GM21447 (cell line): ENCODE measurements around the gene CRAMP1.
"Not testable (repeated sequence)": the region's sequence is repeated elsewhere in the genome, so short reads cannot be mapped to it uniquely, and the experiment has no call there.

Experiments
- ATAC-seq: cut with Tn5 transposase; IDR thresholded peaks from one replicate; pipeline ENCODE4 v1.9.1; 2021; ENCODE audit not compliant: unreplicated experiment

CRAMP1 gene

DNA sequence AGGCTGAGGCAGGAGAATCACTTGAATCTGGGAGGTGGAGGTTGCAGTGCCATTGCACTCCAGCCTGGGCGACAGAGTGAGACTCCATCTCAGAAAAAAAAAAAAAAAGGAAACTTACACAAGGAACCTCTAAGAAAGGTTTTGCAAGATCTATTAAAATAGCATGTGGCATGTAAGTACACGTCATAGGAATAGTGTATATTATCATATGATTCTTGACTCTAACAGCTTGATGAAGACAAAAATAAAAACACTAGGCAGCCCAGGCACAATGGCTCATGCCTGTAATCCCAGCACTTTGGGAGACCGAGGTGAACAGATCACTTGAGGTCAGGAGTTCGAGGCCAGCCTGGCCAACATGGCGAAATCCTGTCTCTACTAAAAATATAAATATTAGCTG is 16.6 kb upstream of the CRAMP1 start:
- ATAC-seq = not testable (repeated sequence)

DNA sequence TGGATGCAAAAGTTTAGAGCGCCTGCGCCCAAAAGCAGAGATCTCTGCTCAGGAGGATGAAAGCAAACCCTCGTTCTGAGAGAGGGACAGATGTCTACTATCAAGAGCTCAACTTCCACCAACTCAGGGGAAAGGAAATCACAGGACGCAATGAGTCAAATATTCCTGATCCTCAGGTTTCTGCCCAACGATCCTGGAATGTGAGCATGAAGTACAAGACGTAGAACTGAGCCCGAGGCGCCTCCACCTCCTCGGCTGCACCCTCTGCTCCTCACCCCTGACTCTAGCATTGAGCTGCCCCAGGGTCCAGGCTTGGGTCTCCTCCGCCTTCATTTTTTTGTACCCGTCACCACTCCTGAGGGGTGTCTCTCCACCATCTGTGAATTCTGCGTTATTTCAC is 15.6 kb upstream of the CRAMP1 start:
- ATAC-seq = no peak

DNA sequence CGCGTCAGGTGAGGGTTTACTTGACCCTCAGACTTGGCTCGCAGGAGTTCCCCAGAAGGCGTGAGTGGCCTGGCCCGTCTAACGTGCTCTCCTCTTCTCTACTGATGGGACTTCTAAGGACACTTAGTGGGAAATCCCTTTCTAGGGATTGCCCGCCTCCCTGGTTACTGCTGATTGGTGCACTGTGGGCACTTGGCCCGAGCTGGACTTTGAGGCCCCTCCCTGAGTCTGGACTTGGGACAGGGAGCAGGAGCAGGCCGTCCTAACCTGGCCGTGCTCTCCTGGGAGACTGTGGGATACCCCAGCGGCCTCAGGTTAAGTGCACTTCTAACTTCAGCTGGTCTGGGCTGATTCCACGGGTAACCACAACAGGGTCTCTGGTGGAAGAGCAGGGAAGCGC is 15.0 kb upstream of the CRAMP1 start:
- no peak for ATAC-seq

DNA sequence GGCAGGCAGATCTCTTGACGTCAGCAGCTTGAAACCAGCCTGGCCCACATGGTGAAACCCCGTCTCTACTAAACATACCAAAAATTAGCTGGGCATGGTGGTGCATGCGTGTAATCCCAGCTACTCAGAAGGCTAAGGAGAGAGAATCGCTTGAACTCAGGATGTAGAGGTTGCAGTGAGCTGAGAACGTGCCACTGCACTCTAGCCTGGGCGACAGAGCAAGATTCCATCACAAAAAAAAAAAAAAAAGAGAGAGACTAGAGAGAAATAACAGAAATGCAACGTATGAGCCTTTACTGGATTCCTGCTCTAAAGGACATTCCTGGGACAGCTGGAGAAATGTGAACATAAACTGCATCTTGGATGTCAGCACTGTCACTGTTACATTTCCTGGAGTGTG is 11.1 kb upstream of the CRAMP1 start:
- no peak for ATAC-seq

DNA sequence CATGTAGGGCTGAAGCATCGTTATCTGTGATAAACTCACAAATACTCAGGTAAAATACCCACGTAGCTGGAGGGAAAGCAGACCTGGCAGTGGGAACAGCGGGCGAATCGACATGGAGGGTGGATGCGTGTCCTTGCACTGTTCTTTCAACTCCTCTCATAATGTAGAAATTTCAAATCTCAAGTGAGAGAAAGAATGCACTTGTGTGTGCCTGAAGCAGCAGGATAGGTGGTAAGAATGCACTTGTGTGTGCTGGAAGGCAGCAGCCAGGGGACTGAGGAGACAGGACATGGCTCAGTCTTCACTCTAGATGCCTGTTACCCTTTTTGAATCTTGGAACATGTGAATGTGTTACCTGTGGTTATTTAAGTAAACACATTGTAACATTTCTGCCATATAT is 10.7 kb upstream of the CRAMP1 start:
- ATAC-seq = no peak

DNA sequence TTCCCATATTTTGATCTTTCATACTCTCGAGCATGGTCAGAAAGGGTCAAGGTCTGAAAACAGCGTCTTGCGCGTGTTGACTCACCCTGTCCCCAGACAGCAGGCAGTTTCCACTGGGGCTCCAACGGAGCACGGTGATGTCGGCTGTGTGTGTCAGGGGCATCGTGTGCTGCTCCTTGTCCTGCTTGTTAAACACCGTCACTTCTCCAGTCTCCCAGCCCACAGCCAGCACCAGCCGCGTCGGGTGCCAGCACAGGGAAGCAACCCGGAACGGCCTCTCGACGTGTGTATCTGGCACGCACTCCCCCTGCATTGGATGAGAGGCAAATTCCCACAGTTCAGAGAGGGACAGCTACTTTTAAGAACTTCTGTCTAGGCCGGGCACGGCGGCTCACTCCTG is 9.9 kb upstream of the CRAMP1 start:
- no peak for ATAC-seq

DNA sequence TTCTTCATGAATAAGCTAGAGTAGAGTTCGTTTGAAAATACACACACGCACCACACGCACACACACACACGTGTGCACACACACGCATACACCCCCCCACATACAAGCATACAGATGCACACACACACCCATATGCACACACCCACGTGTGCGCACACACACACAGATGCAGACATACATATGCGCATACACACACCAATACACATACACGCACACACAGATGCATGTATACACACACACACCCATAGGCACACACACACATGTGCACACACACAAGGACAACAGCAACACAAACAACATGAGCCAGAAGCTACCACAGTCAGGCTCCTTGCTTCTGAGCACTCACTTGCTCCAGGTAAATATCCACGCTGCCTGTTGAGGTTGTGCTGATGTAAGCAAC is 5.4 kb upstream of the CRAMP1 start:
- ATAC-seq = no peak

DNA sequence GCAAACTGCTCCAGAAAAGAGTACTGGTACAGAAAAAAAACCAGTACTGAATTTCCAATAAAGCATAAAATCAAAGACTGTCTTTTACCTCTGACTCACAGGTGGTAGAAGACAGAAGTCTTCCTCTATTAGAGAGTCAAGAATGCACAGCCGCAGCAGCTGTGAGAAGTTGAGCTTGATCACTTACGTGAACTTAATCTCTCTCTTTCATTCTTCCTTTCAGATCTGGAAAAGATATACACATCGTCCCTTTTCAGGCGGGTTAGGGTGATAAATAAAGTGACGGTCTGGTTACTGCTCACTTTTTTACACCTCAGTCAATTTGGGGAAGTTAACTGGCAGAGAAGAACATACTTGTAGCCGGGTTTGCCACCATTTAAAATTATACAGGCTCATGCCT is 4.2 kb upstream of the CRAMP1 start:
- no peak for ATAC-seq

DNA sequence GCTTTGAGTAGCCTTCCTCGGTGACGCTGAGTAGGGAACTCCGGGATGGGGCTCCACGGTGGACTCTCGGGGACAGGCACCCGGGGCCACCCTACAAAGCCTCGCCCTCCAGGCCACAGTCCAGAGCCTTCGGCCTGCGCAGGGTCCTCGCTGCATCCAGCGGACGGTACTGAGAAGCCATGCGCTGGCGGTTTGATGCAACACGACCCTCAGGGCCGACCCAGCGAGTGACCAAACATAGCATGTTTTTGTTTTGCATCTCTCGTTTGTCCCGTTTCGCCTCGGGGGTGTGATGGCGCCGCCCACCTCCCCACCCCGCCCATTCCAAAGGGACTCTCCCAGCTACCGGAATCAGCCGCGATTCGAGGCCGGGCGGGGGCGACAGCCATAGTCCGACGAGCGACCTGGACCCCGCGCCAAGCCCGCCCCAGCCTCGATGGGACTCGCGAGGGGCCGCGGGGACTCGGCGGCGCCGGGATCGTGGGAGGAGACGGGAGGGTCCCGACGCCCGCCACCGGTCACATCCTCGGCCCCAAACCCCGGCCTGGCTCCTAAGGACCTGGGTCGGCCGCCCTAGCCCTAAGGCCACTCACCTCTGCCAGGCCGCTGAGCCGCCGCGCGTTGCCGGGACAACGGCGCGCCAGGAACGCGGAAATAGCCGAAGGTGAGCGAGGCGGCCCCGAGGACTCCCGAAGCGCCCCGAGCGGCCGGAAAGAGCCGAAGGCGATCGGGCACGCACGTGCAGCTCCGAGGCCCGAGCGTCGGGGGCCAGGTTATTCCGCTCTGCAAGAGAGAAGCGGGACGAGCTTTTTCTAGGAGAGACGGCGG is 1.9 kb upstream of the CRAMP1 start:
- peak; percentile 42 for ATAC-seq

DNA sequence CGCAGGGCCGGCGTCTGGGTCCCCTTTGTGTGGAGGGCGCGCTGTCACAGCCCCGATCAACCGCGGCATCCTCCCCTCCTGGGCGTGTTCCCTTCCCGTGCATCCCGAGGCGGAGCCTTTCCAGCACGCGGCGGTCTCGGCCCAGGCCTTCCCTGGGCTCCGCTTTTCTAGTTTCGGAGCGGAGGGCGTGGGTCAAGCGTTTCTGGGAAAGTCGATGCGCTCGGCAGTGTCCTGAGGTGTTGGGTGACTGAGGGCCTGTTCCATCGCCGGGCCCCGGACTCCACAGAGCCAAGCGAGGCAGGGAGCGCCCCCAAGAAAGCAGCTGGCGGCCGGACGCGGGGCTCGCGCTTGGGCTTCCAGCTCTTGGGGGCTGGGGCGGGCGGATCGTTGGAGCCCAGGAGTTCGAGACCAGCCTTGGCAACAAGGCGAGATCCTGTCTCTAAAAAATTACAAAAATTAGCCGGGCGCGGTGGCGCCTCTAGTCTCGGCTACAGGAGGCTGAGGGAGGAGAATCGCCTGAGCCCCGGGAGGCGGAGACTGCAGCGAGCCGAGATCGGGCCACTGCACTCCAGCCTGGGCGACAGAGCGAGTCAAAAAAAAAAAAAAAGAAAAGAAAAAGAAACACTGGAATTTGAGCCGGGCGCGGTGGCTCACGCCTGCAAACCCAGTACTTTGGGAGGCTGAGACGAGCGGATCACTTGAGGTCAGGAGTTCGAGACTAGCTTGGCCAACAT is 1.1 kb upstream of the CRAMP1 start:
- ATAC-seq = peak; percentile 5

DNA sequence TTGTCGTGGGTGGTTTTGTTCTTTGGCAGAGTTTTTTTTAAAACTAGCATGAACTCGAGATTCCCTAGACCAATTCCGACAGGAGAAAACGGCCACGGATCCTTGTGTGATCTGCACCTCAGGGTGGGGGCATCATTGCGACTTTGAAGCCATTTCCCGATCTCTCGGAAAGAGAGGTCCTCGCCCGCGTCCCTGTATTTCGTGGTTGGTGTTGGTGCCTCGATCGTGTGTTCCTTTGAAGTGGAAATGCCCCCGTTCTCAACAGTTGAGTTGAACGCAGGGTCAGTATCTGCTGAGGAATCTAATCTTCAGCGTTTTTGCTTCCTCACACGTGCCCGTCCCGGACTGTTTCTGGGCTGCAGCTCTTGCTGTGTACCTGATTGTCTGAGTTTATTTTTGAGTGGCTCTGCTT is 1.1 kb downstream of the CRAMP1 start:
- ATAC-seq = no peak

DNA sequence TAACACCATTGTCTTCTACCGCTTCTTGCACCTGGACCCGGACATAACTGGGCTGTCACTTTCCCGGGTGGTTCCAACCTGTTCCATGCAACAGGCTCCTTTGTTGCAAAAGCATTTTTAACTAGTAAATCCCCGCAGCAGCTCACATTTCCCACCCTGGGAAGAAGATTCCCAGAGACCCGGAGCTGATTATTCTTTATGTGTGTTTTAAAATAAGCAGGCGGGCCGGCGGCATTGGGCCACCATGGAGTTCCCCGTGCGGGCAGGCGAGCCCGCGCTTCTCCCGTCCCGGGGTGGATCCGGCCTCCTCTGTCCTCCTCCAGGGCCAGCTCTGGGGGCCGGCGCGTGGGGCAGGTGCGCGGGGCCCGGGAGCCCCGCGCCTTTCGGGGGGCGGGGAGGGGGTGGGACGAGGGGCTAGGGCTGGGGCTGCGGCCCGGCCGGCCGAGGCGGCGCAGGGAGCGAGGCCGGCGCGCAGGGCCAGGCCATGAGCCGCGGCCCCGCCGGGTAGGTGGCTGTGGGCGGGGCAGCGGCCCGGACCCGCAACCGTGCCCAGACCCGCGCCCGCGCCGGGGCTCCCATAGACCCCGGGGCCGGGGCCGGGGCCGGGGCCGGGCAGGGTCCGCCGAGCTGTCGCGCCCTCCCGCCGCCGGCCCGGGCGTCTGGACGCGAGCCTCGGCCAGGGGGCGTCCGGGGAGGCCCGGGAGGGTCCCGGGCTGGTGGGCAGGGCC is 1.7 kb downstream of the CRAMP1 start:
- ATAC-seq = no peak

DNA sequence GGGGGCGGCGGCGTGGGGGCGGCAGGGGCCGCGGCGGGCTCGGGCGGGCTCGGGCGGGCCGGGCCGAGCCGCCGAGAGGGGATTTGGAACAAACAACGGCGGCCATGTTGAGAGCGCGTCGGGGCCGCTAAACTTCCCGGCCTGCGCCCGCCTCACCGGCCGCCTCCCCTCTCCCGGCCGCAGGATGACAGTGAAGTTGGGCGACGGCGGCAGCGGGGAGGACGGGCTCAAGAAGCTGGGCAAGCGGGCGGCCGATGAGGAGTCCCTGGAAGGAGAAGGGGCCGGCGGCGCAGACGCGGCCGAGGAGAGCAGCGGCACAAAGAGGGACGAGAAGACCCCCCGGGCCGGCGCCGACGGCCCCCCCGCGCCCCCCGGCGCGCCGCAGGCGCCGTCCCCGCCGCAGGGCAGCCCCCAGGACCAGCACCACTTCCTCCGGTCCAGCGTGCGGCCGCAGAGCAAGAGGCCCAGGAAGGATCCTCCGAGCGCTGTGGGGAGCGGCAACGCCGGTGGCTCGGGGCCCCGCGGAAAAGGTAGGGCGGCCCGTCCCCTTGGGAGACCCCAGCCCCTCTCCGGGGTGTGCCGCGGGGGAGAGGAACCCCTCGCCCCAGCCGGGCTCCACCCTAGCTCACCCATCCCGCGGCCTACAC is 2.4 kb downstream of the CRAMP1 start:
- ATAC-seq = no peak

DNA sequence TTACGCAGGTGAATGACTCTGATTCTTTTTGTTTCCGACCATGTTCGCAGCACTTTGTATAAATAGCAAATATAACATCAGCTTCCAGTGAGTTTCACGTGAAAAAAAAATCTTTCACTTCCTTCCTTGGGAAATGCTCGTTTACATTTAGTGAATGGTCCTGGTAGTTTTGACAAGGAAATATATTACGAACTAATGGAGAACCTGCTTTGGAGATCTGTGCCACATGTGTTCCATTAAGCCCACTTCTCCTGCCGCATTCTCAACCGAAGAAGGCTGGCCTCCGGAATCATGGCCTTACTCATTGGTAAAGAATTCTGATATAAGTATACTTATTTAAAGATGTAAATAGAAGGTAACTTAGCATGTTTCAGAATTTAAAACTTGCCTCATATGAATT is 3.6 kb downstream of the CRAMP1 start:
- no peak for ATAC-seq

DNA sequence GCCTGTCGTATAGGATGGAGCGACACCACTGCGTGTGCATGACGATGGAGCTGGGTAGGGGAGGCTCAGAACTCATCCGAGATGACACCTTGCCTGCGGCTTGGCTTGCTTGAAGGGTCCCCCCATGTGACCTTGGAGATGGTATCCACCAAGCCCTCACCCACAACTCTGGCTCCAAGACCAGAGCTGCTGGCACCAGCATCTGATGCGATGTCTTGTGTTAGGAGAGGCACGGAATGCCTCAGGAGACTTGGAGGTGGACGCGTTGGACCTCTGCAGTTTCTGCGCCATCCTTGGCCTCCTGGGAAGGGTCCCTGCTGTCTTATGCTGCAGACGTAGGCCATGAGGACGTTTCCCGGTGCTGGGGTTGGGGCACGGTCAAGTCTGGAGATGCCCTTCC is 7.8 kb downstream of the CRAMP1 start:
- no peak for ATAC-seq

DNA sequence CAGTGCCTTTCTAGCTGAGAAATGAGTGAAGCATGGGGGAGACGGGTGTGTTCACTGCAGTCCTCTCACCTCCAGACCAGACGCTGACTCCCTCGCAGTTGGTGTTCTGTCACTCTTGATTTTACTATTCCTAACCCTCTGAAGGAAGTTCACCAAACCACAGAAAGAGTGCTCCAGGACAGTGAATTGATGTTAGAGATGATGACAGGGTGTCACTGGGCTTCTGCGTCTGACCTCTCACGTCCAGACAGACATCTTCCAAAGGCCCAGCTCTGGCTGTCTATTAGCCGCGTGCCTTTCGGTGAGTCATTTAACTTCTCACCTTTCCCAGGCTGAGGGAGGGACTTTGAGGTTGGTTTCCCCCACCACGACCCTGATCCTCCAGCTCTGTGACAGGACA is 8.2 kb downstream of the CRAMP1 start:
- ATAC-seq = no peak

DNA sequence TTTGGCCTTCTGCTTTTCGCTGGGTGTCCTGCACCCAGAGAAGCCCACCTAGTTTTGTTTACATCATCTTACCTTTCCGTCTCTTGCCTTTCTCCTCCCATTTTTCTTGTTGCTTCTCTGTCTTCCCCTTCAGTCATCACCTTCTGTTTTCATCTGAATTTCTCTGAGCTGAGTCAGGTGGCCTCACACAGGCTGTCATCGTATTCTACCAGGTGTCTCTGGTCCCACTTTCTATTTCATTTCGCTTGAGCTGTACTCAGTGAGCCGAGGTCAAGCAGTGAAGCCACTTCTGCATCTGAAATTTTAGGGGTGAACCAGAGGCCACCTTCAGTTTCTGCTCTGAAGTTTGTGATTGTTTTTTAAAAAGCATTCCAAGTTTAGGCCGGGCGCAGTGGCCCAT is 9.7 kb downstream of the CRAMP1 start:
- peak; percentile 70 for ATAC-seq

DNA sequence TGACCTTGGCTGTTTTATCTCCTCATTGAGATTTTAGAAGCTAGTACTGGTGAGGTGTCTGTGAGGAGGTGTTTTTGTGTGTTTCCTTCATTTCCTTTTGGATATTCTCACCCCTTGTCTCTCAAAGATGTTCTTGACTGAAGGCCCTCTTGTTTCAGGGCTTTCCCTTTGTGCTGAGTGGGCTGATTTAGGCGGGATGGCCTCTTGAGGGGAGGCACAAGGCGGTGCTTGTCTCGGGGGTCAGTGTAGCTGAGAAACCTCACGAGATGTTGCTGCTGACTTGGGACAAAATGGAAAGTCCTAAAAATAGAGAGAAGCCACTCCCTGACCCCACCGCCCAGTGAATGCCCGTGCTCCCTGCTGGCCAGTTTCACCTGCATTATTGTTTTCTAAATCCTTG is 14.2 kb downstream of the CRAMP1 start:
- no peak for ATAC-seq

DNA sequence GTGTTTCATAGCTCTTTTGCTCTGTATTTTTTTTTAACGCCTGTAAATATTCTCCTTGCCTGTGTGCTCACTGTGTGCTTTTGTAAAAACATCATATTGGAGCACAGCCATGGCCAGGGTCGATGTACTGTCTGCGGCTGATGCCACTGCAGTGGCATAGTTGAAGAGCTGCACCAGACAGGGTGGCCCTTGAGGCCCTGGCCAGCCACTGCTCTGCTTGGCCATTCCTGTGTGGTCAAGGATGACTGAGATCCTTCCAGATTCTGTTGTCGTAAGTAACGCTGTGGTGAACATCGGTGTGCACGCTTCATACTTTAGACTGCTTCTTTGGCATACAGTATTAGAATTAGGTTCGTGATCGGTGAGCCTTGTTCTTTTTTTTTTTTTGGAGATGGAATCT is 14.6 kb downstream of the CRAMP1 start:
- ATAC-seq = no peak

DNA sequence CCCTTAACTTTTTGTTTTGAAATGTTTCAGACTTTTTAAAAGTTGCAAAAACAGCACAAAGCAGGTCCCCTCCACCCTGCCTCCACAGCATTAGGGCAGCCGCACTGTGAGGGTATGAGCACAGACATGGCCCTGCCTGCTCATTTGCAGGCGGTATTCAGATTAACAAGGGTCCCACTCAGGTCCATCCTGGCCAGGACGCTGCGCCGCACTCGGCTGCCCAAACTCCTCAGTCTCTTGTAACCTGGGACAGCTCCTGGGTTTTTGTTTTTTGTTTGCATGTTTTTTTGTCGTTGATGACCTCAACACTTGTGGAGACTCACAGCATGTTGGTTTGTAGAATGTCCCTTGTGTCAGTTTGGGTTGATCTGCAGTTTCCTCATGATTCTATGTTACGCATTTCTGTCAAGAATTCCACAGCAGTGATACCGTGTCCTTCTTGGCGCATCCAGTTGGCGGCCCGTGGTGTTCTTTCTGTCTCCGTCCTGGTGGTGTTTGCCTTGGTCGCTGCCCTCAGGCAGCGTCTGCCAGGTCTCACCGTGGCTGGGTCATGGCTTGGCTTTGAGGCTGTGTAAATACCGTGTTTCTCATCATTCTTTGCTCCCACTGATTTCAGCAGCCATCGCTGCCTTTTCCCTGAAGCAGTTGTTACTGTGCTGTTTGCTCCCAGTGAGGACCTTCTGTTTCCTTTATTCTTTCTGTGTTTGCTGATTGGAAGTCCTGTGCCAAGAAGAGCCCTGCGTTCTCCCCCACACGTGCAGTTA is 18.5 kb downstream of the CRAMP1 start:
- ATAC-seq = no peak

DNA sequence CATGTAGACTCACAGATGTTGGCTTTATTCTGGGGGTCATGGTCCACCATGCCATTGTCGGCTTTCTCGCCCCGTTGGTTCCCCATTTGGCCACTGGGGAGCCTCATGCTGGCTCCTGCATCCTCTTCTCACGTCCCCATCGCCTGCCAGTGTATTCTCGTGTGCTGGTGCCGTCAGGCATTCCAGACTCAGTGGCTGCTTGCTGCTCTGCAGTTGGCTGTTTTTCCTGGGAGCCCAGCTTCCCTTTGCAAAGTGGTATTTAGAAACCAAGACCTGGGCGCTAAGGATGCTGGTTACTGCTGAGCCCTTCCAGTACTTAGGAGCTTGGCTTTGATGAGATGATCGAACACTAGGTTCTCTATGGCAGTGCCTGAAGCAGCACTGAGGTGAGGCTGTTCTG is 19.1 kb downstream of the CRAMP1 start:
- ATAC-seq = no peak
